Mucosa of descending colon (tissue), 3 donors: ENCODE data around the gene XPR1. TPM values are rescaled to one million over a fixed set of nuclear protein-coding genes. Genes with fewer than 3 reads are reported as not detected.
"Not testable (repeated sequence)": the region's sequence is repeated elsewhere in the genome, so short reads cannot be mapped to it uniquely, and the experiment has no call there.

Experiments
- ATAC-seq: fragments of 200-7000 bp; cut with Tn5 transposase; one replicate; pipeline ENCODE4 v1.9.1; 2020; ENCODE audit warnings: mild to moderate bottlenecking, moderate library complexity
- DNase-seq, 3 donors: peaks; one replicate each; pipeline ENCODE4 v3.0.0-alpha.2; 2020
- H3K36me3 ChIP-seq: fragments of 200-600 bp; one replicate; pipeline ENCODE4 v1.8.0; 2021; ENCODE audit warnings: low read depth, mild to moderate bottlenecking
- H3K4me1 ChIP-seq: fragments of 200-600 bp; one replicate; pipeline ENCODE4 v1.8.0; 2021; ENCODE audit warnings: low read depth, mild to moderate bottlenecking
- H3K4me3 ChIP-seq: fragments of 200-600 bp; one replicate; pipeline ENCODE4 v1.8.0; 2021; ENCODE audit warnings: mild to moderate bottlenecking
- H3K9me3 ChIP-seq: fragments of 200-600 bp; one replicate; pipeline ENCODE4 v1.8.0; 2021; ENCODE audit warnings: mild to moderate bottlenecking
- intact Hi-C, 2 donors: fragments of 100-400 bp; cut with DNase I in 1 of 2; cut with micrococcal nuclease in 1 of 2; formaldehyde crosslinking; loops; one replicate each; pipeline versions ENCODE4 v1.11.0 to v1.11.1; 2022; cut with DNase I, micrococcal nuclease
- total RNA-seq, 3 donors: library from RNA; stranded (reverse); fragmentation: NEBNext Ultra II Directional in 2 of 3; extraction: Animal tissue kit (Norgen Biotek cat#: 25700) in 2 of 3; gene quantifications; one replicate each; pipeline versions ENCODE4 v1.2.1 to v1.2.4, GENCODE V29; 2021 to 2023
- TF ChIP-seq, protein P1 (sequence below): fragments of 200-600 bp; IDR thresholded peaks from one replicate; pipeline ENCODE4 v1.8.0; 2022; ENCODE audit warnings: antibody characterized with exemption, mild to moderate bottlenecking
- donor health status: DM: no; HTN: no; CAD: no; lungs with moderate emphysema.
- donor health status: DM: no; HTN: no; CAD: no.
- donor health status: DM: no; HTN: yes; CAD: no.

The XPR1 gene
- total RNA-seq, 3 donors from 2014 or later = 31.6 to 64.9 (median 34.6) TPM

DNA sequence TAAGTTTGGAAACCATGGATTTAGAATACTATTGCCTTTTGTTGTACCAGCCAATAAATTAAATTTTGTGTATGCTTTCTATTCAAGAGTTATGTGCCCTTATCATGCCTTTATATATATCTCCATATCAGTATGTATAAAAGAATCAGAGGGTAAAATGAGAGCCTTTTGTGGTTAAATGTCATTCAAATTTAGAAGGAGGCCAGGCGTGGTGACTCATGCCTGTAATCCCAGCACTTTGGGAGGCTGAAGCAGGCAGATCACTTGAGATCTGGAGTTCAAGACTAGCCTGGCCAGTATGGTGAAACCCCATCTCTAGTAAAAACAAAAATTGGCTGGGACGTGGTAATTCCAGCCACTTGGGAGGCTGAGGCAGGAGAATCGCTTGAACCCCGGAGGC lies 88.9 kb downstream of the XPR1 start:
- intact Hi-C loops = no loop called here
- TF ChIP-seq, protein P1, sequence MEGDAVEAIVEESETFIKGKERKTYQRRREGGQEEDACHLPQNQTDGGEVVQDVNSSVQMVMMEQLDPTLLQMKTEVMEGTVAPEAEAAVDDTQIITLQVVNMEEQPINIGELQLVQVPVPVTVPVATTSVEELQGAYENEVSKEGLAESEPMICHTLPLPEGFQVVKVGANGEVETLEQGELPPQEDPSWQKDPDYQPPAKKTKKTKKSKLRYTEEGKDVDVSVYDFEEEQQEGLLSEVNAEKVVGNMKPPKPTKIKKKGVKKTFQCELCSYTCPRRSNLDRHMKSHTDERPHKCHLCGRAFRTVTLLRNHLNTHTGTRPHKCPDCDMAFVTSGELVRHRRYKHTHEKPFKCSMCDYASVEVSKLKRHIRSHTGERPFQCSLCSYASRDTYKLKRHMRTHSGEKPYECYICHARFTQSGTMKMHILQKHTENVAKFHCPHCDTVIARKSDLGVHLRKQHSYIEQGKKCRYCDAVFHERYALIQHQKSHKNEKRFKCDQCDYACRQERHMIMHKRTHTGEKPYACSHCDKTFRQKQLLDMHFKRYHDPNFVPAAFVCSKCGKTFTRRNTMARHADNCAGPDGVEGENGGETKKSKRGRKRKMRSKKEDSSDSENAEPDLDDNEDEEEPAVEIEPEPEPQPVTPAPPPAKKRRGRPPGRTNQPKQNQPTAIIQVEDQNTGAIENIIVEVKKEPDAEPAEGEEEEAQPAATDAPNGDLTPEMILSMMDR = no peak
- no peak for DNase-seq
- H3K4me1 ChIP-seq = no peaks in the 10 kb centered on the region
- ATAC-seq = no peak
- H3K9me3 ChIP-seq = no peaks in the 10 kb centered on the region
- no peak overlapping the region for H3K4me3 ChIP-seq
- no peaks in the 10 kb centered on the region for H3K36me3 ChIP-seq

DNA sequence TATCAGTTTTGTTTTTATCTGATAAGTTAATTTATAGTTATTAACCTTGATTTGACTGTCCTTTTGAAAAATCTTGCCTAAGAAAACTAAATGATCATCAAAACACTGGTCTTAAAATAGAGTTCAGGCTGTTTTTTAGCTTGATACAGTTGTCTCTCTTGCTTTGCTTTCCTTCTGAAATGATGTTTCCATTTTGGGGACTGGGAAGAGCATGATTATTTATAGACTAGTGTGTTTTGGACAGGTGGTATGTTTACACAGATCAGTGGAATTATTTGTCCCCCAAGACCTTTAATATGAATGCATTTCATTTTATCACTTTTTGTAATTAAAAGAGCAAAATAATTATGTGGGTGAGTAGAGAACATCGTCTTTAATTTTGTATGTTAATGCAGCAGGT lies 90.8 kb downstream of the XPR1 start:
- no peak for DNase-seq
- Histone ChIP-seq H3K4me1 (no peaks in the 10 kb centered on the region), H3K4me3 (no peak overlapping the region), H3K36me3 (no peaks in the 10 kb centered on the region), H3K9me3 (no peaks in the 10 kb centered on the region)
- intact Hi-C loops = no loop called here
- TF ChIP-seq, protein P1 = no peak
- ATAC-seq = no peak

DNA sequence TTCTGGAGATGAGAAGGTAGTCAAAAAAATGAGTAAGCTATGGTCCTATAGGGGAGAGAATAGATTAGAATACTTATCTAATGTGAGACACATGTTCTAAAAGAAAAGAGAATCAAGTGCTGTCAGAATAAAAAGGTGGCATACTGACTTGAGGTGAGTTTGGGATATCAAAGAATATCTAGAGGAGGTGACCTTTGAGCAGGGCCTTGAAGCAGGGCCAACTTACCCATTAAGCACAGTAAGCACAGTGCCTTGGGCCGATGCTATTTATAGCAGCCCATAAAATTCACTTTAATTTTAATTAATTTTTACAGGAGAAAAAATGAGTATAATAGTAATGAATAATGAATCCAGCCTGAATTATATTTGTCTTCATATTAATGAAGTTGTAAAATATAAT lies 92.2 kb downstream of the XPR1 start:
- ATAC-seq (no peak), DNase-seq (no peak)
- H3K9me3 ChIP-seq = peaks cover 2% of the 10 kb centered on the region
- no peaks in the 10 kb centered on the region for H3K4me1 ChIP-seq
- intact Hi-C loops = no loop called here
- H3K4me3 ChIP-seq = no peak overlapping the region
- TF ChIP-seq, protein P1 = no peak
- H3K36me3 ChIP-seq = no peaks in the 10 kb centered on the region

DNA sequence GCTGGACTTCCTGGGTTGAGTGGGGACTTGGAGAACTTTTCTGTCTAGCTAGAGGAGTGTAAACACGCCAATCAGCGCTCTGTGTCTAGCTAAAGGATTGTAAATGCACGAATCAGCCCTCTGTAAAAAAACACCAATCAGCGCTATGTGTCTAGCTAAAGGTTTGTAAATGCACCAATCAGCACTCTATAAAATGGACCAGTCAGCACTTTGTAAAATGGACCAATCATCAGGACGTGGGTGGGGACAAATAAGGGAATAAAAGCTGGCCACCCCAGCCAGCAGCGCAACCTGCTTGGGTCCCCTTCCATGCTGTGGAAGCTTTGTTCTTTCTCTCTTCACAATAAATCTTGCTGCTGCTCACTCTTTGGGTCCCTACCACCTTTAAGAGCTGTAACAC lies 94.2 kb downstream of the XPR1 start:
- H3K4me1 ChIP-seq, DNase-seq, intact Hi-C loops, H3K4me3 ChIP-seq, H3K36me3 ChIP-seq, ATAC-seq: not testable (repeated sequence)
- peaks cover 20% of the 10 kb centered on the region for H3K9me3 ChIP-seq

DNA sequence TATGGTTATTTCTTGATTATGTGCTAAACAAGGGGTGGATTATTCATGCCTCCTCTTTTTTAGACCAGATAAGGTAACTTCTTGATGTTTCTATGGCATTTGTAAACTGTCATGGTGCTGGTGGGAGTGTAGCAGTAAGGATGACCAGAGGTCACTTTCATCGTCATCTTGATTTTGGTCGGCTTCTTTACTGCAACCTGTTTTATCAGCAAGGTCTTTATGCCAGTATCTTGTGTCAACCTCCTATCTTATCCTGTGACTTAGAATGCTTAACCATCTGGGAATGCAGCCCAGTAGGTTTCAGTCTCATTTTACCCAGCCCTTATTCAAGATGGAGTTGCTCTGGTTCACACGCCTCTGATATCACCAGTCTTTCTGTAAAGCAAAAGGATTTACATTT lies 95.9 kb downstream of the XPR1 start:
- H3K4me3 ChIP-seq, DNase-seq, ATAC-seq, H3K36me3 ChIP-seq, H3K4me1 ChIP-seq, intact Hi-C loops: not testable (repeated sequence)
- peaks cover 32% of the 10 kb centered on the region for H3K9me3 ChIP-seq

DNA sequence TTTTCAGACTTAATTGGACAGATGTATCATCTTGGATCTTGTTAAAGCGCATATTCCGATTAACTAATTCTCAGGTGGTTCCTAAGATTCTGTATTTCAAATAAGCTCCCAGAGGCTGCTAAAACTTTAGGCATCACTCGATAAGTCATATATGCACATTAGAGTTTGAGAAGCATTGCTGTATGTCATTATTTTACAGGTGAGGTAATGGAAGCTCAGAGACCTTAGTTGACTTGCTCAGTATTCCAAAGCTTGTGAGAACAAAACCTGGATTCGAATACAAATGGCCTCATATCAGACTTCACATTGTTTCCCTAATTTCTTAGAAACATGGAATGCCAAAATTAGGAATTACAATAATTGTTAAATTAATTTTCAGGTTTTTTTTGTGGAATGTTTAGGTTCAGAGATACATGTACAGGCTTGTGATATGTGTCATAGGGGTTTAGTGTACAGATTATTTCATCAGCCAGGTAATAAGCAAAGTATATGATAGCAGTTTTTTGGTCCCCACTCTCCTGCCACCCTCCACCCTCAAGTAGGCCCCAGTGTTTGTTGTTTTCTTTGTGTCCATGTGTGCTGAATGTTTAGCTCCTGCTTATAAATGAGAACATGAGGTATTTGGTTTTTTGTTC lies 96.8 kb downstream of the XPR1 start:
- no peak overlapping the region for H3K4me3 ChIP-seq
- intact Hi-C loops = no loop called here
- no peaks in the 10 kb centered on the region for H3K4me1 ChIP-seq
- DNase-seq (no peak), ATAC-seq (no peak)
- TF ChIP-seq, protein P1 = no peak
- H3K36me3 ChIP-seq = no peaks in the 10 kb centered on the region
- H3K9me3 ChIP-seq = peaks cover 39% of the 10 kb centered on the region

DNA sequence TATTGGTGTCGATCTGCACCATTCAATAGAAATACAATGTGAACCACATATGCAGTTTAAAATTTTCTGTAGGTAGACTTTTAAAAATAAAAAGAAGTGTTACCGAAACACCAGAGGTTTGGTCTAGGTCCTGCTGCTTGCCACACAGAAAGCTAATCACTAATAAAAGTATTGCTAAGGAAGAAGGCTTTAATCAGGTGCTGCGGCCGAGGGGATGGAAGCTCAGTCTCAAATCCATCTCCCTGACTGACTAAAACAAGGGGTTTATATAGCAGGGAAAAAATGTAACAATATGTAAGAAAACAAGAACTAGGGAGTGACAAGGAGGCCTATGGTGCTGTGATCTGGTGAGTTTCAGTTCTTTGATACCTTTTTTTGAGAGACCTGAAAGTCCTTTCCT lies 99.3 kb downstream of the XPR1 start:
- DNase-seq (no peak), ATAC-seq (no peak)
- Histone ChIP-seq H3K9me3 (peaks cover 57% of the 10 kb centered on the region), H3K36me3 (no peaks in the 10 kb centered on the region), H3K4me3 (no peak overlapping the region), H3K4me1 (no peaks in the 10 kb centered on the region)
- TF ChIP-seq, protein P1 = no peak
- intact Hi-C loops = no loop called here
